Esophagus muscularis mucosa (tissue), 4 donors: ENCODE results near the gene RHBDL1. TPM values are rescaled to one million over a fixed set of nuclear protein-coding genes. Genes with fewer than 3 reads are reported as not detected.

Experiments
- DNase-seq: peaks from one replicate; pipeline ENCODE4 v3.0.0-alpha.2; 2017; ENCODE audit errors: extremely low spot score
- H3K27ac ChIP-seq, 4 donors: fragments of 200-600 bp; sonication (generic); replicated peaks in 1 of 4; 1 replicate in 3 of 4; 2 replicates in 1 of 4; pipeline ENCODE4 v1.5.1; 2016 to 2019; ENCODE audit warnings: mild to moderate bottlenecking in 1 of 4
- H3K27me3 ChIP-seq, 4 donors: fragments of 200-600 bp; sonication (generic); one replicate each; pipeline versions ENCODE4 v1.5.1 to v1.6.0; 2016 to 2019
- H3K36me3 ChIP-seq, 4 donors: fragments of 200-600 bp; sonication (generic); one replicate each; pipeline ENCODE4 v1.5.1; 2016 to 2019
- H3K4me1 ChIP-seq, 4 donors: fragments of 200-600 bp; sonication (generic); one replicate each; pipeline ENCODE4 v1.5.1; 2016 to 2019
- H3K4me3 ChIP-seq, 4 donors: fragments of 200-600 bp; sonication (generic); 1 replicate in 2 of 4; 2 replicates in 2 of 4; pipeline ENCODE4 v1.5.1; 2016 to 2019; ENCODE audit warnings: mild to moderate bottlenecking in 4 of 4, moderate library complexity in 1 of 4
- H3K9me3 ChIP-seq, 4 donors: fragments of 200-600 bp; sonication (generic); 1 replicate in 3 of 4; 2 replicates in 1 of 4; pipeline ENCODE4 v1.5.1; 2016 to 2019
- CTCF ChIP-seq, 3 experiments: fragments of 200-600 bp in 2 of 3; fragments of 450-650 bp in 1 of 3; sonication (generic) in 2 of 3; IDR thresholded peaks; one replicate each; pipeline ENCODE4 v1.5.1; 2017 to 2019; ENCODE audit warnings: antibody characterized with exemption in 3 of 3, mild to moderate bottlenecking in 2 of 3, moderate library complexity in 1 of 3
- EP300 ChIP-seq: sonication (generic); formaldehyde crosslinking; IDR thresholded peaks from one replicate; pipeline ENCODE4 v1.6.1; 2017; ENCODE audit warnings: antibody characterized with exemption
- POLR2A ChIP-seq: fragments of 450-650 bp; IDR thresholded peaks from one replicate; pipeline ENCODE4 v1.6.1; 2017; ENCODE audit warnings: antibody characterized with exemption, moderate library complexity, mild to moderate bottlenecking, low read depth
- POLR2AphosphoS5 ChIP-seq, 2 donors: sonication (generic); formaldehyde crosslinking; IDR thresholded peaks; one replicate each; pipeline ENCODE4 v1.6.1; 2017; ENCODE audit warnings: antibody characterized with exemption in 2 of 2
- WGBS: methylation state at CpG from one replicate; pipeline ENCODE4 v1.1.5; 2018; 5-methylcytosine and 5-hydroxymethylcytosine counted together
- intact Hi-C: fragments of 100-400 bp; cut with DNase I; formaldehyde crosslinking; loops from one replicate; pipeline ENCODE4 v1.15.1; 2023
- total RNA-seq, 4 donors: library from RNA; depleted of rRNA; stranded (reverse); fragments of >200 nt; gene quantifications; one replicate each; pipeline versions ENCODE4 v1.1.0 to v1.2.1, GENCODE V29; 2016

Gene RHBDL1
- 1 to 10 TPM in 1 of 4 donors, under 1 TPM in 3; 0.17 to 2.0 (median 0.66) TPM for total RNA-seq

- Histone ChIP-seq H3K27me3 (peaks cover 0 to 5% (median 0%) of the 10 kb centered on the region in 4 donors), H3K4me1 (peaks cover 18 to 36% (median 31%) of the 10 kb centered on the region in 4 donors), H3K9me3 (no peaks in the 10 kb centered on the region), H3K36me3 (peaks cover 35 to 40% (median 38%) of the 10 kb centered on the region in 4 donors), H3K4me3 (peak within 1 kb of the TSS; percentile 47 to 60 (median 48)), H3K27ac (peak within 1 kb of the TSS; percentile 14 to 63 (median 40))
- no peak for DNase-seq
- TF ChIP-seq CTCF (IDR thresholded peaks at IDR 0.05) (no peak), POLR2A (no peak), POLR2AphosphoS5 (IDR thresholded peaks at IDR 0.05) (no peak)
- intact Hi-C loops, result no loop called here
- 23% methylated on average over 17 of the region's 73 CpGs for WGBS
These were observed at the start of gene RHBDL1 for GRCh38 chr16:674968-675883. Gene RHBDL1, plus strand, starts transcription at chr16:675671. Its CDS starts 120 bp downstream, at chr16:675791.

GRCh38 chr16:625977-626765 is 49.3 kb upstream of the RHBDL1 start:
- peaks cover 10 to 41% (median 28%) of the 10 kb centered on the region in 4 donors for H3K4me1 ChIP-seq
- no peak for DNase-seq
- intact Hi-C loops, result no loop called here
- TF ChIP-seq EP300, result no peak
- TF ChIP-seq CTCF (IDR thresholded peaks at IDR 0.05), result no peak
- no peak for TF ChIP-seq POLR2AphosphoS5 (IDR thresholded peaks at IDR 0.05)
- TF ChIP-seq POLR2A, result no peak
- WGBS, result 94% methylated on average over 19 of the region's 35 CpGs
- no peak overlapping the region for H3K4me3 ChIP-seq
- H3K27ac ChIP-seq, result peak overlapping the region in 2 of 4 donors; percentile 15 to 42
- peaks cover 0 to 45% (median 37%) of the 10 kb centered on the region in 4 donors for H3K36me3 ChIP-seq
- H3K27me3 ChIP-seq, result peaks cover 0 to 5% (median 0%) of the 10 kb centered on the region in 4 donors
- H3K9me3 ChIP-seq, result no peaks in the 10 kb centered on the region

GRCh38 chr16:626787-627453 is 48.6 kb upstream of the RHBDL1 start:
- 79% methylated on average over 23 of the region's 29 CpGs for WGBS
- Histone ChIP-seq H3K9me3 (no peaks in the 10 kb centered on the region), H3K36me3 (peaks cover 0 to 43% (median 37%) of the 10 kb centered on the region in 4 donors), H3K27me3 (peaks cover 0 to 9% (median 0%) of the 10 kb centered on the region in 4 donors), H3K27ac (peak overlapping the region in 3 of 4 donors; percentile 15 to 51 (median 27)), H3K4me1 (peaks cover 11 to 36% (median 25%) of the 10 kb centered on the region in 4 donors), H3K4me3 (no peak overlapping the region)
- DNase-seq, result no peak
- intact Hi-C loops, result no loop called here
- TF ChIP-seq POLR2A (no peak), POLR2AphosphoS5 (IDR thresholded peaks at IDR 0.05) (peak; percentile 6 to 21), EP300 (no peak), CTCF (IDR thresholded peaks at IDR 0.05) (no peak)

- TF ChIP-seq CTCF (IDR thresholded peaks at IDR 0.05) (no peak), POLR2A (no peak), POLR2AphosphoS5 (IDR thresholded peaks at IDR 0.05) (no peak), EP300 (no peak)
- intact Hi-C loops, result no loop called here
- H3K4me3 ChIP-seq, result no peak overlapping the region
- no peak for DNase-seq
- H3K36me3 ChIP-seq, result peaks cover 0 to 47% (median 38%) of the 10 kb centered on the region in 4 donors
- peaks cover 11 to 33% (median 25%) of the 10 kb centered on the region in 4 donors for H3K4me1 ChIP-seq
- peak overlapping the region in 2 of 4 donors; percentile 27 to 51 for H3K27ac ChIP-seq
- H3K9me3 ChIP-seq, result no peaks in the 10 kb centered on the region
- WGBS, result 88% methylated on average over 32 of the region's 50 CpGs
- peaks cover 0 to 16% (median 0%) of the 10 kb centered on the region in 4 donors for H3K27me3 ChIP-seq
These were observed 47.8 kb upstream of the RHBDL1 start for GRCh38 chr16:627454-628239.
